ENCODE measurements around the gene IGLL5.

IGLL5 gene

GRCh38 chr22:22929381-22930221, 42.0 kb downstream of the IGLL5 start:
- no peak for DNase-seq

GRCh38 chr22:22930222-22930497, 42.5 kb downstream of the IGLL5 start:
- no peak for DNase-seq

GRCh38 chr22:22930571-22931556, 43.2 kb downstream of the IGLL5 start:
- no peak for DNase-seq

- DNase-seq: no peak
Measured at GRCh38 chr22:22931557-22932270, 44.1 kb downstream of the IGLL5 start.

- DNase-seq: no peak
Measured at GRCh38 chr22:22932512-22932941, 44.9 kb downstream of the IGLL5 start.

GRCh38 chr22:22933100-22933806, 45.6 kb downstream of the IGLL5 start:
- DNase-seq: no peak

GRCh38 chr22:22933807-22934542, 46.4 kb downstream of the IGLL5 start:
- DNase-seq: no peak

- no peak for DNase-seq
Measured at GRCh38 chr22:22934543-22935055, 47.0 kb downstream of the IGLL5 start.

GRCh38 chr22:22935056-22935545, 47.5 kb downstream of the IGLL5 start:
- no peak for DNase-seq

- DNase-seq: no peak
Measured at GRCh38 chr22:22935546-22936157, 48.0 kb downstream of the IGLL5 start.

- DNase-seq: no peak
Measured at GRCh38 chr22:22936180-22936914, 48.7 kb downstream of the IGLL5 start.

GRCh38 chr22:22936915-22937656, 49.5 kb downstream of the IGLL5 start:
- no peak for DNase-seq

GRCh38 chr22:22937894-22938480, 50.4 kb downstream of the IGLL5 start:
- DNase-seq: no peak

GRCh38 chr22:22938672-22939587, 51.3 kb downstream of the IGLL5 start:
- no peak for DNase-seq

- peak; percentile 25 for DNase-seq
Measured at GRCh38 chr22:22939588-22940368, 52.2 kb downstream of the IGLL5 start.

GRCh38 chr22:22940961-22941605, 53.5 kb downstream of the IGLL5 start:
- no peak for DNase-seq
